SKM-1 treated with dmso at 0.1 percent for 144 hours (cell line): ENCODE results near the gene SERGEF.

Source experiments
- DNase-seq: peaks from one replicate; lab custom pipeline; 2025; ENCODE audit not compliant: unreplicated experiment; lab: John Stamatoyannopoulos, UW

The SERGEF gene

GRCh38 chr11:17821648-17822400, 191.0 kb downstream of the SERGEF start:
- DNase-seq = no peak

- no peak for DNase-seq
Observed at GRCh38 chr11:17816232-17816931, 196.5 kb downstream of the SERGEF start.

- DNase-seq = no peak
Observed at GRCh38 chr11:17814546-17814945, 198.3 kb downstream of the SERGEF start.

- DNase-seq = no peak
Observed at GRCh38 chr11:17813391-17814059, 199.3 kb downstream of the SERGEF start.

GRCh38 chr11:17812865-17813187, 200.0 kb downstream of the SERGEF start:
- DNase-seq = no peak

GRCh38 chr11:17812091-17812864, 200.6 kb downstream of the SERGEF start:
- no peak for DNase-seq

GRCh38 chr11:17811352-17811751, 201.5 kb downstream of the SERGEF start:
- DNase-seq = no peak

- DNase-seq = no peak
Observed at GRCh38 chr11:17810746-17811145, 202.1 kb downstream of the SERGEF start.

- DNase-seq = no peak
Observed at GRCh38 chr11:17810041-17810440, 202.8 kb downstream of the SERGEF start.

- DNase-seq = no peak
Observed at GRCh38 chr11:17807034-17807433, 205.8 kb downstream of the SERGEF start.

- no peak for DNase-seq
Observed at GRCh38 chr11:17805873-17806272, 207.0 kb downstream of the SERGEF start.

GRCh38 chr11:17805043-17805442, 207.8 kb downstream of the SERGEF start:
- no peak for DNase-seq

- no peak for DNase-seq
Observed at GRCh38 chr11:17803754-17804334, 209.0 kb downstream of the SERGEF start.

- no peak for DNase-seq
Observed at GRCh38 chr11:17802491-17802890, 210.4 kb downstream of the SERGEF start.

GRCh38 chr11:17801166-17801565, 211.7 kb downstream of the SERGEF start:
- DNase-seq = no peak

GRCh38 chr11:17799147-17799546, 213.7 kb downstream of the SERGEF start:
- no peak for DNase-seq

GRCh38 chr11:17798716-17799115, 214.1 kb downstream of the SERGEF start:
- no peak for DNase-seq

- no peak for DNase-seq
Observed at GRCh38 chr11:17798253-17798652, 214.6 kb downstream of the SERGEF start.

- no peak for DNase-seq
Observed at GRCh38 chr11:17796154-17796553, 216.7 kb downstream of the SERGEF start.

GRCh38 chr11:17794981-17795380, 217.9 kb downstream of the SERGEF start:
- no peak for DNase-seq

- DNase-seq = no peak
Observed at GRCh38 chr11:17793642-17794170, 219.1 kb downstream of the SERGEF start.
